CD14-positive monocyte (primary cell): Measurements from ENCODE around the gene SLC35F1. TPM values are rescaled to one million over a fixed set of nuclear protein-coding genes. Genes with fewer than 3 reads are reported as not detected.

ENCODE experiments used
- DNase-seq, 3 donors: peaks; one replicate each; pipeline ENCODE4 v3.0.0-alpha.2; 2011 to 2022
- H2AFZ ChIP-seq: 2 replicates; pipeline ENCODE4 v1.6.0; 2012; ENCODE audit warnings: mild to moderate bottlenecking, low read depth, low read length, inconsistent platforms; ENCODE audit not compliant: insufficient read depth, poor library complexity, severe bottlenecking
- H3K27ac ChIP-seq, 2 donors: 1 replicate in 1 of 2; 2 replicates in 1 of 2; pipeline ENCODE4 v1.5.1; 2012 to 2013; ENCODE audit warnings: low read length in 2 of 2, control low read depth in 1 of 2, inconsistent platforms in 1 of 2, low read depth in 1 of 2, mild to moderate bottlenecking in 1 of 2
- H3K27me3 ChIP-seq, 2 donors: one replicate each; pipeline versions ENCODE4 v1.6.0 to v1.6.1; 2011 to 2013; ENCODE audit warnings: low read length in 2 of 2; ENCODE audit not compliant: control insufficient read depth in 2 of 2, insufficient read depth in 2 of 2
- H3K36me3 ChIP-seq, 2 donors: replicated peaks in 1 of 2; 1 replicate in 1 of 2; 2 replicates in 1 of 2; pipeline versions ENCODE4 v1.5.1 to v1.6.1; 2012 to 2013; ENCODE audit warnings: low read length in 2 of 2, control low read depth in 1 of 2, inconsistent platforms in 1 of 2, mild to moderate bottlenecking in 1 of 2; ENCODE audit not compliant: insufficient read depth in 2 of 2, control insufficient read depth in 1 of 2
- H3K4me1 ChIP-seq, 2 donors: 1 replicate in 1 of 2; 2 replicates in 1 of 2; pipeline versions ENCODE4 v1.5.1 to v1.6.1; 2012 to 2013; ENCODE audit warnings: low read length in 2 of 2, control low read depth in 1 of 2, inconsistent platforms in 1 of 2, mild to moderate bottlenecking in 1 of 2, moderate library complexity in 1 of 2; ENCODE audit not compliant: insufficient read depth in 2 of 2, control insufficient read depth in 1 of 2
- H3K4me2 ChIP-seq: replicated peaks from 2 replicates; pipeline ENCODE3; 2012; ENCODE audit warnings: low read length, moderate library complexity, mild to moderate bottlenecking; ENCODE audit not compliant: poor library complexity, severe bottlenecking; ENCODE audit errors: extremely low read depth
- H3K4me3 ChIP-seq, 3 experiments: fragments of 200-600 bp in 1 of 3; sonication (generic) in 1 of 3; replicated peaks in 1 of 3; 1 replicate in 2 of 3; 2 replicates in 1 of 3; pipeline ENCODE4 v1.5.1; 2011 to 2013; ENCODE audit warnings: low read length in 3 of 3, mild to moderate bottlenecking in 3 of 3, control low read depth in 2 of 3, low read depth in 2 of 3, inconsistent platforms in 1 of 3, moderate library complexity in 1 of 3
- H3K79me2 ChIP-seq: 2 replicates; pipeline ENCODE4 v1.6.0; 2012; ENCODE audit warnings: mild to moderate bottlenecking, control low read depth, inconsistent platforms, low read length, moderate library complexity; ENCODE audit not compliant: insufficient read depth
- H3K9ac ChIP-seq: 2 replicates; pipeline ENCODE4 v1.6.0; 2017; ENCODE audit warnings: low read length, mild to moderate bottlenecking; ENCODE audit not compliant: insufficient read depth, poor library complexity, severe bottlenecking
- H3K9me3 ChIP-seq, 2 donors: replicated peaks in 1 of 2; 1 replicate in 1 of 2; 2 replicates in 1 of 2; pipeline versions ENCODE4 v1.5.1 to v1.6.1; 2012 to 2013; ENCODE audit warnings: low read length in 2 of 2, control low read depth in 1 of 2; ENCODE audit not compliant: control insufficient read depth in 1 of 2, insufficient read depth in 1 of 2
- H4K20me1 ChIP-seq: 2 replicates; pipeline ENCODE4 v1.6.0; 2012; ENCODE audit warnings: mild to moderate bottlenecking, low read length, control low read depth, moderate library complexity; ENCODE audit not compliant: insufficient read depth
- H3K27ac Mint-ChIP-seq, 7 donors: one replicate each; pipeline ENCODE4 v1.8.0; 2020; ENCODE audit warnings: mild to moderate bottlenecking in 7 of 7, mixed read lengths in 7 of 7, moderate library complexity in 6 of 7, inconsistent platforms in 2 of 7
- H3K27me3 Mint-ChIP-seq, 3 donors: one replicate each; pipeline ENCODE4 v1.8.0; 2021 to 2022; ENCODE audit warnings: low read depth in 3 of 3, mild to moderate bottlenecking in 3 of 3, mixed read lengths in 3 of 3, moderate library complexity in 3 of 3, inconsistent platforms in 1 of 3
- H3K36me3 Mint-ChIP-seq, 2 donors: one replicate each; pipeline ENCODE4 v1.8.0; 2020; ENCODE audit warnings: mixed read lengths in 2 of 2, inconsistent platforms in 1 of 2, mild to moderate bottlenecking in 1 of 2
- H3K4me1 Mint-ChIP-seq: one replicate; pipeline ENCODE4 v1.8.0; 2020; ENCODE audit warnings: mild to moderate bottlenecking, mixed read lengths
- H3K4me3 Mint-ChIP-seq, 2 donors: one replicate each; pipeline ENCODE4 v1.8.0; 2020; ENCODE audit warnings: mild to moderate bottlenecking in 2 of 2, mixed read lengths in 2 of 2, moderate library complexity in 1 of 2
- H3K9me3 Mint-ChIP-seq, 7 donors: one replicate each; pipeline ENCODE4 v1.8.0; 2020 to 2022; ENCODE audit warnings: mixed read lengths in 7 of 7, mild to moderate bottlenecking in 6 of 7, moderate library complexity in 6 of 7, inconsistent platforms in 2 of 7
- WGBS: methylation state at CpG from one replicate; pipeline ENCODE4 v1.1.5; 2013; ENCODE audit warnings: missing lambda C conversion rate; ENCODE audit not compliant: insufficient coverage; 5-methylcytosine and 5-hydroxymethylcytosine counted together
- intact Hi-C, 2 donors: fragments of 100-400 bp; cut with micrococcal nuclease; formaldehyde crosslinking; loops; one replicate each; pipeline versions ENCODE4 v1.15.0 to v1.15.1; 2023
- polyA plus RNA-seq, 3 donors: library from polyadenylated mRNA; depleted of rRNA in 1 of 3; unstranded in 2 of 3; stranded (reverse) in 1 of 3; fragments of 300-500 nt in 2 of 3; fragments of >200 nt in 1 of 3; fragmentation: Illumina TruSeq in 2 of 3; gene quantifications; 1 replicate in 2 of 3; 2 replicates in 1 of 3; pipeline ENCODE4 v1.2.3, GENCODE V29; 2012 to 2021
- TF ChIP-seq, protein P1 (sequence below): fragments of 200-600 bp; IDR thresholded peaks from one replicate; pipeline ENCODE4 v1.8.0; 2022; ENCODE audit warnings: antibody characterized with exemption, mild to moderate bottlenecking

SLC35F1 gene
- polyA plus RNA-seq, 3 donors: not detected

GRCh38 chr6:118216751-118217150, 309.7 kb downstream of the SLC35F1 start:
- Histone ChIP-seq H2AFZ (no peak overlapping the region), H3K9me3 (no peaks in the 10 kb centered on the region), H4K20me1 (no peaks in the 10 kb centered on the region), H3K4me1 (no peaks in the 10 kb centered on the region), H3K4me3 (no peak overlapping the region), H3K4me2 (no peak overlapping the region), H3K27ac (no peak overlapping the region), H3K9ac (no peak overlapping the region), H3K79me2 (no peaks in the 10 kb centered on the region), H3K36me3 (no peaks in the 10 kb centered on the region), H3K27me3 (no peaks in the 10 kb centered on the region)
- TF ChIP-seq, protein P1, sequence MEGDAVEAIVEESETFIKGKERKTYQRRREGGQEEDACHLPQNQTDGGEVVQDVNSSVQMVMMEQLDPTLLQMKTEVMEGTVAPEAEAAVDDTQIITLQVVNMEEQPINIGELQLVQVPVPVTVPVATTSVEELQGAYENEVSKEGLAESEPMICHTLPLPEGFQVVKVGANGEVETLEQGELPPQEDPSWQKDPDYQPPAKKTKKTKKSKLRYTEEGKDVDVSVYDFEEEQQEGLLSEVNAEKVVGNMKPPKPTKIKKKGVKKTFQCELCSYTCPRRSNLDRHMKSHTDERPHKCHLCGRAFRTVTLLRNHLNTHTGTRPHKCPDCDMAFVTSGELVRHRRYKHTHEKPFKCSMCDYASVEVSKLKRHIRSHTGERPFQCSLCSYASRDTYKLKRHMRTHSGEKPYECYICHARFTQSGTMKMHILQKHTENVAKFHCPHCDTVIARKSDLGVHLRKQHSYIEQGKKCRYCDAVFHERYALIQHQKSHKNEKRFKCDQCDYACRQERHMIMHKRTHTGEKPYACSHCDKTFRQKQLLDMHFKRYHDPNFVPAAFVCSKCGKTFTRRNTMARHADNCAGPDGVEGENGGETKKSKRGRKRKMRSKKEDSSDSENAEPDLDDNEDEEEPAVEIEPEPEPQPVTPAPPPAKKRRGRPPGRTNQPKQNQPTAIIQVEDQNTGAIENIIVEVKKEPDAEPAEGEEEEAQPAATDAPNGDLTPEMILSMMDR: no peak
- no peak overlapping the region for H3K4me3 Mint-ChIP-seq
- WGBS: no CpG with 5 or more reads among the region's 2 CpGs
- H3K27ac Mint-ChIP-seq: no peak overlapping the region
- intact Hi-C loops: no loop called here
- H3K27me3 Mint-ChIP-seq: peaks cover 0 to 1% (median 0%) of the 10 kb centered on the region in 3 donors
- H3K4me1 Mint-ChIP-seq: no peaks in the 10 kb centered on the region
- peaks cover 0 to 3% (median 2%) of the 10 kb centered on the region in 7 donors for H3K9me3 Mint-ChIP-seq
- no peak for DNase-seq
- H3K36me3 Mint-ChIP-seq: no peaks in the 10 kb centered on the region

DNA sequence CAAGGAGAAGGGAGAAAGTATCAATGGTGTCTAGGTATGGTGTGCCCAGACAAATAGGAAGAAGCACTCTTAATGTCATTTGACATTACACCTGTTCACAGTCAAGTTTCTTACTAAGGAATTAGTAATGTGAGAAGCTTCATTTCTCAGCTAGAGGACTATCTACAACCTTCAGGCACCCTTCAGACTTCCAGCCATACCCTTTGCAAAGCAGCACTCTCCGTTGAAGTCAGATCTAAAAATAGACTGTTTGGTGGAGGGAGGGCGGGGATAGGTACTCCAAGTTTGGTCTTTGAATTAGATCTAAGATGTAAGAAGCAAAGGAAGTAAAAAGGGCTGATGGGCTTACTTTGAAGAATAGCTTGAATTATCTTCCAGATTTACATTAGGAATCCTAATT, 311.1 kb downstream of the SLC35F1 start:
- intact Hi-C loops: no loop called here
- no peaks in the 10 kb centered on the region for H3K36me3 ChIP-seq
- Mint-ChIP-seq H3K4me3 (no peak overlapping the region), H3K9me3 (peaks cover 0 to 3% (median 0%) of the 10 kb centered on the region in 7 donors), H3K4me1 (no peaks in the 10 kb centered on the region), H3K27me3 (no peaks in the 10 kb centered on the region), H3K36me3 (no peaks in the 10 kb centered on the region), H3K27ac (no peak overlapping the region)
- H3K79me2 ChIP-seq: no peaks in the 10 kb centered on the region
- H3K4me3 ChIP-seq: no peak overlapping the region
- H3K4me2 ChIP-seq: no peak overlapping the region
- H4K20me1 ChIP-seq: no peaks in the 10 kb centered on the region
- H3K9ac ChIP-seq: no peak overlapping the region
- H3K27me3 ChIP-seq: no peaks in the 10 kb centered on the region
- H3K27ac ChIP-seq: no peak overlapping the region
- TF ChIP-seq, protein P1: no peak
- H3K4me1 ChIP-seq: no peaks in the 10 kb centered on the region
- no peak overlapping the region for H2AFZ ChIP-seq
- no peaks in the 10 kb centered on the region for H3K9me3 ChIP-seq
- WGBS: 80% methylated on average over 1 of the region's 2 CpGs
- DNase-seq: no peak
